Mesenchymal stem cell (in vitro differentiated cells and primary cell): ENCODE results near the gene AMMECR1.
A peak's percentile ranks its signal among the peaks of the same experiment; 100 is the strongest.

Experiments used
- DNase-seq: peaks from one replicate; pipeline ENCODE4 v3.0.0-alpha.2; 2013
- H2AFZ ChIP-seq: one replicate; pipeline ENCODE4 v1.6.1; 2013; ENCODE audit warnings: low read depth, mild to moderate bottlenecking, control low read depth, inconsistent platforms, low read length, moderate library complexity
- H2AK5ac ChIP-seq: 2 replicates; pipeline ENCODE4 v1.6.1; 2013; ENCODE audit warnings: low read length, moderate library complexity, mild to moderate bottlenecking, inconsistent platforms; ENCODE audit not compliant: severe bottlenecking
- H2BK120ac ChIP-seq: one replicate; pipeline ENCODE4 v1.6.1; 2013; ENCODE audit warnings: low read depth, mild to moderate bottlenecking, inconsistent platforms, low read length, moderate library complexity
- H2BK12ac ChIP-seq, 2 experiments: one replicate each; pipeline ENCODE4 v1.6.1; 2013; ENCODE audit warnings: inconsistent platforms in 2 of 2, low read length in 2 of 2, mild to moderate bottlenecking in 2 of 2, moderate library complexity in 2 of 2, control low read depth in 1 of 2
- H2BK15ac ChIP-seq: one replicate; pipeline ENCODE4 v1.6.1; 2013; ENCODE audit warnings: mild to moderate bottlenecking, low read depth, inconsistent platforms; ENCODE audit not compliant: poor library complexity, severe bottlenecking
- H2BK5ac ChIP-seq: 2 replicates; pipeline ENCODE4 v1.6.1; 2013; ENCODE audit warnings: low read depth, mild to moderate bottlenecking, low read length, control low read depth, inconsistent platforms; ENCODE audit not compliant: poor library complexity, severe bottlenecking
- H3K14ac ChIP-seq, 2 experiments: one replicate each; pipeline ENCODE4 v1.6.1; 2013; ENCODE audit warnings: inconsistent platforms in 2 of 2, low read length in 2 of 2, control low read depth in 1 of 2, mild to moderate bottlenecking in 1 of 2, moderate library complexity in 1 of 2
- H3K18ac ChIP-seq, 2 experiments: one replicate each; pipeline ENCODE4 v1.6.1; 2013; ENCODE audit warnings: inconsistent platforms in 2 of 2, low read length in 2 of 2, control low read depth in 1 of 2, low read depth in 1 of 2, mild to moderate bottlenecking in 1 of 2
- H3K23ac ChIP-seq, 2 experiments: one replicate each; pipeline ENCODE4 v1.6.1; 2013; ENCODE audit warnings: inconsistent platforms in 2 of 2, low read length in 2 of 2, mild to moderate bottlenecking in 2 of 2, moderate library complexity in 2 of 2, control low read depth in 1 of 2
- H3K27ac ChIP-seq: 2 replicates; pipeline ENCODE4 v1.5.1; 2013; ENCODE audit warnings: mild to moderate bottlenecking, moderate library complexity, low read length, control low read depth, inconsistent platforms; ENCODE audit not compliant: poor library complexity, severe bottlenecking
- H3K27me3 ChIP-seq, 2 experiments: 2 replicates each; pipeline versions ENCODE4 v1.6.1 to v1.7.0; 2013; ENCODE audit warnings: low read length in 2 of 2, mild to moderate bottlenecking in 2 of 2, moderate library complexity in 2 of 2, control low read depth in 1 of 2, inconsistent platforms in 1 of 2; ENCODE audit not compliant: control insufficient read depth in 1 of 2, insufficient read depth in 1 of 2
- H3K36me3 ChIP-seq, 2 experiments: 2 replicates each; pipeline versions ENCODE4 v1.6.1 to v1.7.0; 2013; ENCODE audit warnings: low read length in 2 of 2, control low read depth in 1 of 2, inconsistent platforms in 1 of 2, low read depth in 1 of 2, mild to moderate bottlenecking in 1 of 2; ENCODE audit not compliant: insufficient read depth in 2 of 2, control insufficient read depth in 1 of 2
- H3K4ac ChIP-seq, 2 experiments: one replicate each; pipeline ENCODE4 v1.6.1; 2013; ENCODE audit warnings: inconsistent platforms in 2 of 2, low read length in 2 of 2, mild to moderate bottlenecking in 2 of 2, moderate library complexity in 2 of 2, control low read depth in 1 of 2, low read depth in 1 of 2
- H3K4me1 ChIP-seq: 2 replicates; pipeline ENCODE4 v1.6.1; 2013; ENCODE audit warnings: low read depth, low read length, control low read depth; ENCODE audit not compliant: control insufficient read depth, insufficient read depth
- H3K4me2 ChIP-seq: 2 replicates; pipeline ENCODE4 v1.6.1; 2013; ENCODE audit warnings: low read length, mild to moderate bottlenecking, inconsistent platforms; ENCODE audit not compliant: poor library complexity, severe bottlenecking
- H3K4me3 ChIP-seq, 2 experiments: 2 replicates each; pipeline versions ENCODE4 v1.5.1 to v1.7.0; 2013; ENCODE audit warnings: low read length in 2 of 2, mild to moderate bottlenecking in 2 of 2, control low read depth in 1 of 2, low read depth in 1 of 2; ENCODE audit not compliant: insufficient read depth in 1 of 2
- H3K79me1 ChIP-seq: replicated peaks from 2 replicates; pipeline ENCODE4 v1.6.1; 2013; ENCODE audit warnings: mild to moderate bottlenecking, control low read depth, low read length, inconsistent platforms; ENCODE audit not compliant: poor library complexity, severe bottlenecking
- H3K9ac ChIP-seq: 2 replicates; pipeline ENCODE4 v1.7.0; 2013; ENCODE audit warnings: mild to moderate bottlenecking, low read length, moderate library complexity
- H3K9me3 ChIP-seq: 2 replicates; pipeline ENCODE4 v1.7.0; 2013; ENCODE audit warnings: mild to moderate bottlenecking, low read length; ENCODE audit not compliant: control insufficient read depth
- H4K8ac ChIP-seq: one replicate; pipeline ENCODE4 v1.6.1; 2013; ENCODE audit warnings: inconsistent platforms, mild to moderate bottlenecking, low read length, moderate library complexity
- H4K91ac ChIP-seq: one replicate; pipeline ENCODE4 v1.6.1; 2013; ENCODE audit warnings: mild to moderate bottlenecking, low read length, inconsistent platforms
- WGBS: methylation state at CpG from one replicate; pipeline ENCODE4 v1.1.7; 2013; ENCODE audit warnings: mixed read lengths; 5-methylcytosine and 5-hydroxymethylcytosine counted together

The AMMECR1 gene

DNA sequence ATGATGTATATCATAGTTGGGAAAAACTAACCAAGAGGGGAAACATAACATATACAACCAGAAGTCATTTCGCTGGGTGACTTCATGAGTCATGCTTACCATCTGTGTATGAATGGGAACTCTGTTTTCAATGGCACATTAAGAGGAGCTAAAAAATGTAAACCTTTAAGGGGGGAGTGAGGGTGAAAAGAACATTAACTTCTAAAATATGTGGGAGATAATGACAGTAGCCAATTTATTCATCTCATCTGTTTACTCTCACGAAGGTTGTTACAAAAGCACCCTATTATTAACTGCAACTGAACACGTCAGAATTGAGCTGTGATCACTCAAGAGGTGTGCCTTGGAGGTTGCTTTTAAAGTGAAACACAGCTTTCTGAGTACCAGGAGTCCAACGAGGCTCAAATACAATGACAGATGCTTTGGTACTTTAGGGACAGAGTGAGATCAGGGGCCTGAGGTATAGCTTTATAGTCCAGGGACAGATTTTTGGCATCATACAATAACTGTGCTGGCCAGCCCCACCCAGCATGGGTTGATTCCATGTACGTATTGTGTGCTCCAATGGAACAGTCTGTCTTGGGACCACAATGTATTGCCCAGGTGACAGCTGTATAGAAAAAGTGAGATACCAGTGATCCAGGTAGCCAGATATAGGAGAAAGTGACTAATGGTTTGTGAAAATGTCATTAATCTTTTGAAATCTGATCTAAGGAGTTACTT, 107.3 kb downstream of the AMMECR1 start:
- no peak overlapping the region for H3K4me2 ChIP-seq
- H2BK15ac ChIP-seq, result no peak overlapping the region
- no peak overlapping the region for H2BK5ac ChIP-seq
- peak; percentile 93 for DNase-seq
- H3K79me1 ChIP-seq, result peaks cover 3% of the 10 kb centered on the region
- no peaks in the 10 kb centered on the region for H3K9me3 ChIP-seq
- H3K18ac ChIP-seq, result peak overlapping the region; percentile 52 to 82
- peak overlapping the region in 1 of 2 experiments; percentile 58 for H3K4ac ChIP-seq
- H3K27me3 ChIP-seq, result peaks cover 0 to 13% of the 10 kb centered on the region in 2 experiments
- H3K9ac ChIP-seq, result no peak overlapping the region
- no peak overlapping the region for H4K91ac ChIP-seq
- 10% methylated on average over 2 of the region's 5 CpGs for WGBS
- H3K4me1 ChIP-seq, result no peaks in the 10 kb centered on the region
- no peak overlapping the region for H2AK5ac ChIP-seq
- H3K23ac ChIP-seq, result no peak overlapping the region
- no peak overlapping the region for H3K14ac ChIP-seq
- H3K27ac ChIP-seq, result peak overlapping the region; percentile 25
- no peak overlapping the region for H3K4me3 ChIP-seq
- H4K8ac ChIP-seq, result no peak overlapping the region
- H2BK120ac ChIP-seq, result peak overlapping the region; percentile 54
- H2AFZ ChIP-seq, result no peak overlapping the region
- no peak overlapping the region for H2BK12ac ChIP-seq
- peaks cover 0 to 4% of the 10 kb centered on the region in 2 experiments for H3K36me3 ChIP-seq

- no peak overlapping the region for H3K4ac ChIP-seq
- no peak overlapping the region for H3K23ac ChIP-seq
- H3K79me1 ChIP-seq, result peaks cover 2% of the 10 kb centered on the region
- no peak overlapping the region for H3K18ac ChIP-seq
- no peaks in the 10 kb centered on the region for H3K9me3 ChIP-seq
- H3K9ac ChIP-seq, result no peak overlapping the region
- H3K4me2 ChIP-seq, result no peak overlapping the region
- DNase-seq, result no peak
- H3K14ac ChIP-seq, result no peak overlapping the region
- H2BK12ac ChIP-seq, result no peak overlapping the region
- H3K27me3 ChIP-seq, result peaks cover 0 to 13% of the 10 kb centered on the region in 2 experiments
- no peak overlapping the region for H2BK120ac ChIP-seq
- no peak overlapping the region for H4K8ac ChIP-seq
- H2BK5ac ChIP-seq, result no peak overlapping the region
- 40% methylated on average over 2 of the region's 2 CpGs for WGBS
- H2AFZ ChIP-seq, result no peak overlapping the region
- no peaks in the 10 kb centered on the region for H3K36me3 ChIP-seq
- H3K4me3 ChIP-seq, result no peak overlapping the region
- no peak overlapping the region for H4K91ac ChIP-seq
- H2BK15ac ChIP-seq, result no peak overlapping the region
- no peaks in the 10 kb centered on the region for H3K4me1 ChIP-seq
- H2AK5ac ChIP-seq, result no peak overlapping the region
- H3K27ac ChIP-seq, result no peak overlapping the region
Observed at GRCh38 chrX:110208092-110208491, 109.8 kb downstream of the AMMECR1 start.

DNA sequence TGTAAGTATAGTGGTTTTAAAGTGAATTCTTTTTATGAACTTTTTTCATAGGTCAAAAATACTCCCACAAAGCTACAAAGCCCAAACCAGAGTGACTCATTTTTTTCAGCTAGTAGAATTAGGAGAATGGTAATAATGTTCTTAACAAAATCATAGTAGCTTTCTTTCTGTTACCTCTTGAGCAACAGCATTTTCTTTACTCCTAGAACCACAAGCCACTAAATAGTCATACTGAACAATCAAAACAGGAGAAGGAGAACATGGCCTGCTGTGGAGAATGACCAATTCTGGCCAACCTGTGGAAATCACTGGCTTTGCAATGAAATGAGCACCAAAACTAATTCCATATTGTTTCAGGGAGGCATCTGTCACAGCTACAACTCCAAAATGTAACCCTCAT, 112.9 kb downstream of the AMMECR1 start:
- no peak overlapping the region for H3K18ac ChIP-seq
- no peak overlapping the region for H2BK5ac ChIP-seq
- H2BK12ac ChIP-seq, result no peak overlapping the region
- no peak overlapping the region for H2AK5ac ChIP-seq
- no peak overlapping the region for H2BK120ac ChIP-seq
- peaks cover 0 to 11% of the 10 kb centered on the region in 2 experiments for H3K36me3 ChIP-seq
- H3K9ac ChIP-seq, result no peak overlapping the region
- peaks cover 0 to 17% of the 10 kb centered on the region in 2 experiments for H3K27me3 ChIP-seq
- DNase-seq, result peak; percentile 61
- H3K4me2 ChIP-seq, result no peak overlapping the region
- no peak overlapping the region for H3K4me3 ChIP-seq
- H3K4me1 ChIP-seq, result no peaks in the 10 kb centered on the region
- H2BK15ac ChIP-seq, result no peak overlapping the region
- H3K4ac ChIP-seq, result no peak overlapping the region
- H4K8ac ChIP-seq, result no peak overlapping the region
- H4K91ac ChIP-seq, result no peak overlapping the region
- no peaks in the 10 kb centered on the region for H3K9me3 ChIP-seq
- no peak overlapping the region for H3K14ac ChIP-seq
- H3K79me1 ChIP-seq, result peaks cover 1% of the 10 kb centered on the region
- H3K27ac ChIP-seq, result no peak overlapping the region
- H2AFZ ChIP-seq, result no peak overlapping the region
- no peak overlapping the region for H3K23ac ChIP-seq

DNA sequence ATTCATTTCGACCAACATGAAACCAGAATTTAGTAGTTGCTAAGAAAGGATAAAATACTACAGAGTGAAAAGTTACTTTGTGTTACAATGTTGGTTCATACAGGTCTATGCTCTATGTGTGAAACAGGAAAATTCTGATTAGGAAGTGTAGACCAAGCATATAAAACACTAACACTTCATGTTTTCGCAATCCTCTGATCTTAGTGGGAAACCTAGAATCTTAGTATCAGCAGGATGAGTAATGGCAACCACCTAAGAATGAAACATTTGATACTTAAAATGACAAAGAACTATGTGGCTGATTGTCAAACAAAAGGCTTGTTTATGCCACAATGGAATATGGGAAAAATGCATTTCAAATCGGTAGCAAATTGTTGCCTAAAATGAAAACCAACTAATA, 116.1 kb downstream of the AMMECR1 start:
- no CpG with 5 or more reads among the region's 3 CpGs for WGBS
- Histone ChIP-seq H2BK5ac (no peak overlapping the region), H3K27ac (no peak overlapping the region), H3K9me3 (no peaks in the 10 kb centered on the region), H3K4me1 (no peaks in the 10 kb centered on the region), H3K79me1 (peaks cover 2% of the 10 kb centered on the region), H2BK12ac (no peak overlapping the region), H3K4me2 (no peak overlapping the region), H4K8ac (no peak overlapping the region), H2AFZ (no peak overlapping the region), H4K91ac (no peak overlapping the region), H3K27me3 (peaks cover 0 to 16% of the 10 kb centered on the region in 2 experiments), H3K23ac (no peak overlapping the region), H2BK120ac (no peak overlapping the region), H2BK15ac (no peak overlapping the region), H3K14ac (no peak overlapping the region), H2AK5ac (no peak overlapping the region), H3K9ac (no peak overlapping the region), H3K18ac (no peak overlapping the region), H3K4ac (no peak overlapping the region), H3K36me3 (peaks cover 0 to 39% of the 10 kb centered on the region in 2 experiments), H3K4me3 (no peak overlapping the region)
- DNase-seq, result no peak
